Lung (tissue), 12 donors: ENCODE measurements around the gene CLSTN2. TPM values are rescaled to one million over a fixed set of nuclear protein-coding genes. Genes with fewer than 3 reads are reported as not detected.
"Not testable (repeated sequence)": the region's sequence is repeated elsewhere in the genome, so short reads cannot be mapped to it uniquely, and the experiment has no call there.

ENCODE experiments used
- ATAC-seq: fragments of 200-7000 bp; cut with Tn5 transposase; one replicate; pipeline ENCODE4 v1.9.1; 2020; ENCODE audit warnings: moderate number of reproducible peaks; ENCODE audit not compliant: insufficient read depth, low FRiP score
- DNase-seq, 3 donors: peaks; one replicate each; pipeline ENCODE4 v3.0.0-alpha.2; 2013 to 2017
- H3K27ac ChIP-seq, 2 donors: one replicate each; pipeline ENCODE4 v1.5.1; 2013; ENCODE audit warnings: mild to moderate bottlenecking in 2 of 2, moderate library complexity in 2 of 2, control low read depth in 1 of 2, inconsistent platforms in 1 of 2, low read depth in 1 of 2, low read length in 1 of 2
- H3K27me3 ChIP-seq, 3 donors: one replicate each; pipeline ENCODE4 v1.5.1; 2013; ENCODE audit warnings: low read length in 2 of 3; ENCODE audit not compliant: control insufficient read depth in 3 of 3, insufficient read depth in 3 of 3
- H3K36me3 ChIP-seq, 4 donors: one replicate each; pipeline ENCODE4 v1.5.1; 2013; ENCODE audit warnings: low read length in 4 of 4, mild to moderate bottlenecking in 1 of 4, moderate library complexity in 1 of 4; ENCODE audit not compliant: control insufficient read depth in 4 of 4, insufficient read depth in 4 of 4
- H3K4me1 ChIP-seq, 5 donors: one replicate each; pipeline ENCODE4 v1.5.1; 2013; ENCODE audit warnings: low read length in 5 of 5, mild to moderate bottlenecking in 2 of 5, moderate library complexity in 1 of 5; ENCODE audit not compliant: control insufficient read depth in 5 of 5, insufficient read depth in 5 of 5
- H3K4me3 ChIP-seq: one replicate; pipeline ENCODE4 v1.5.1; 2013; ENCODE audit warnings: mild to moderate bottlenecking, control low read depth, moderate library complexity
- H3K9ac ChIP-seq, 2 donors: one replicate each; pipeline ENCODE4 v1.5.1; 2013; ENCODE audit warnings: low read length in 2 of 2, control low read depth in 1 of 2; ENCODE audit not compliant: insufficient read depth in 1 of 2
- H3K9me3 ChIP-seq, 4 donors: one replicate each; pipeline ENCODE4 v1.5.1; 2013; ENCODE audit warnings: low read length in 3 of 4, mild to moderate bottlenecking in 1 of 4, moderate library complexity in 1 of 4; ENCODE audit not compliant: control insufficient read depth in 4 of 4, insufficient read depth in 3 of 4
- CTCF ChIP-seq: IDR thresholded peaks from 2 replicates; pipeline ENCODE4 v1.5.1; 2012; ENCODE audit warnings: mild to moderate bottlenecking; ENCODE audit errors: control extremely low read depth, extremely low read depth
- WGBS, 2 donors: extraction: QIAGEN DNeasy Blood & Tissue Kit; methylation state at CpG; one replicate each; pipeline ENCODE4 v1.1.7; 2013; 5-methylcytosine and 5-hydroxymethylcytosine counted together
- polyA plus RNA-seq, 2 donors: library from polyadenylated mRNA; stranded (reverse); fragments of 200-250 nt; gene quantifications; one replicate each; pipeline ENCODE4 v1.2.1, GENCODE V29; 2013
- total RNA-seq, 2 donors: library from RNA; depleted of rRNA in 1 of 2; stranded (reverse); fragments of >200 nt in 1 of 2; gene quantifications; one replicate each; pipeline ENCODE4 v1.2.1, GENCODE V29; 2014 to 2021
- donor health status: control.
- donor health status: control.
- donor health status: Bipolar disorder and iron deficiency.
- donor health status: healthy.
- donor health status: DM: yes; HTN: yes; CAD: no.

The CLSTN2 gene
- total and polyA plus RNA-seq, 4 donors: 0.07 to 2.4 (median 1.3) TPM

- peaks cover 0 to 10% (median 3%) of the 10 kb centered on the region in 5 donors for H3K4me1 ChIP-seq
- DNase-seq: peak; percentile 35 to 61 (median 54)
- ATAC-seq: peak; percentile 53
- TF ChIP-seq CTCF: no peak
- H3K27ac ChIP-seq: no peak overlapping the region
- H3K27me3 ChIP-seq: no peaks in the 10 kb centered on the region
- no peaks in the 10 kb centered on the region for H3K36me3 ChIP-seq
- no peaks in the 10 kb centered on the region for H3K9me3 ChIP-seq
- no peak overlapping the region for H3K4me3 ChIP-seq
- H3K9ac ChIP-seq: no peak overlapping the region
- 32 to 40% methylated on average over 9 of the region's 9 CpGs for WGBS, 2 donors
Measured at GRCh38 chr3:140420621-140421357, 485.8 kb downstream of the CLSTN2 start.

GRCh38 chr3:140421884-140422283 is 486.9 kb downstream of the CLSTN2 start:
- H3K9ac ChIP-seq: no peak overlapping the region
- H3K4me3 ChIP-seq: no peak overlapping the region
- no peak for TF ChIP-seq CTCF
- peaks cover 0 to 10% (median 3%) of the 10 kb centered on the region in 5 donors for H3K4me1 ChIP-seq
- no peak overlapping the region for H3K27ac ChIP-seq
- H3K9me3 ChIP-seq: no peaks in the 10 kb centered on the region
- H3K27me3 ChIP-seq: no peaks in the 10 kb centered on the region
- H3K36me3 ChIP-seq: no peaks in the 10 kb centered on the region
- no peak for DNase-seq
- no peak for ATAC-seq
- 88 to 91% methylated on average over 1 of the region's 1 CpG for WGBS, 2 donors

GRCh38 chr3:140423146-140423545 is 488.2 kb downstream of the CLSTN2 start:
- Histone ChIP-seq H3K27me3 (no peaks in the 10 kb centered on the region), H3K27ac (no peak overlapping the region)
- WGBS, 2 donors: 79 to 94% methylated on average over 4 of the region's 4 CpGs

GRCh38 chr3:140423574-140423973 is 488.6 kb downstream of the CLSTN2 start:
- H3K4me3 ChIP-seq, H3K36me3 ChIP-seq, H3K27ac ChIP-seq, H3K4me1 ChIP-seq, DNase-seq, H3K9ac ChIP-seq, H3K27me3 ChIP-seq, ATAC-seq, H3K9me3 ChIP-seq: not testable (repeated sequence)
- 47 to 56% methylated on average over 2 of the region's 2 CpGs for WGBS, 2 donors

More at GRCh38 chr3:140423146-140423545, 488.2 kb downstream of the CLSTN2 start:
- TF ChIP-seq CTCF: no peak
- H3K9me3 ChIP-seq: no peaks in the 10 kb centered on the region
- no peak overlapping the region for H3K9ac ChIP-seq
- no peaks in the 10 kb centered on the region for H3K36me3 ChIP-seq
- H3K4me3 ChIP-seq: no peak overlapping the region
- peaks cover 0 to 10% (median 3%) of the 10 kb centered on the region in 5 donors for H3K4me1 ChIP-seq
- ATAC-seq: no peak
- DNase-seq: no peak
